Measurements from ENCODE around the gene FAM193A. TPM values are rescaled to one million over a fixed set of nuclear protein-coding genes. Genes with fewer than 3 reads are reported as not detected.

FAM193A gene
- total and polyA plus RNA-seq, 12 donors = 12.9 to 30.8 (median 23.1) TPM

DNA sequence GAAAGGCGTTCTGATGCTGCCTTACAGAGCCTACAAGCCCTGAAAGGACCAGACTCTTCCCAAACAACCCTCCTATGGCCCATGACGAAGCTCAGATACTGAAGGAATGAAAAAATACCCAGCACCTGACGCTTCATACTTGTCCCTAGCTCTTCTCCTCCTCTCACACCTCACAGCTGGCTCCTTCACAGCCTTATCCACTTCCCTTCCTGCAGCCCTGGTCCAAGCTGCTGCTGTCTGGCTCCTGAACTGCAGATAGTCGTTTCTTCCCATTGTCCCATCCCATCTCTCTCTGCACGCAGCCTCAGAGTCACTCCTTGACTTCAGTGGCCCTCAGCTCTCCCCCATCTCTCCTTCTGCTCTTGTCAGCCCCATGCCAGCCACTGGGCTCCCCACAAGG, 56.6 kb downstream of the FAM193A start:
- no peak for DNase-seq
- H3K27ac ChIP-seq = peak overlapping the region in 1 of 5 donors; percentile 18
- TF ChIP-seq POLR2A (IDR thresholded peaks at IDR 0.05) = no peak
- TF ChIP-seq, protein P1, sequence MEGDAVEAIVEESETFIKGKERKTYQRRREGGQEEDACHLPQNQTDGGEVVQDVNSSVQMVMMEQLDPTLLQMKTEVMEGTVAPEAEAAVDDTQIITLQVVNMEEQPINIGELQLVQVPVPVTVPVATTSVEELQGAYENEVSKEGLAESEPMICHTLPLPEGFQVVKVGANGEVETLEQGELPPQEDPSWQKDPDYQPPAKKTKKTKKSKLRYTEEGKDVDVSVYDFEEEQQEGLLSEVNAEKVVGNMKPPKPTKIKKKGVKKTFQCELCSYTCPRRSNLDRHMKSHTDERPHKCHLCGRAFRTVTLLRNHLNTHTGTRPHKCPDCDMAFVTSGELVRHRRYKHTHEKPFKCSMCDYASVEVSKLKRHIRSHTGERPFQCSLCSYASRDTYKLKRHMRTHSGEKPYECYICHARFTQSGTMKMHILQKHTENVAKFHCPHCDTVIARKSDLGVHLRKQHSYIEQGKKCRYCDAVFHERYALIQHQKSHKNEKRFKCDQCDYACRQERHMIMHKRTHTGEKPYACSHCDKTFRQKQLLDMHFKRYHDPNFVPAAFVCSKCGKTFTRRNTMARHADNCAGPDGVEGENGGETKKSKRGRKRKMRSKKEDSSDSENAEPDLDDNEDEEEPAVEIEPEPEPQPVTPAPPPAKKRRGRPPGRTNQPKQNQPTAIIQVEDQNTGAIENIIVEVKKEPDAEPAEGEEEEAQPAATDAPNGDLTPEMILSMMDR (IDR thresholded peaks at IDR 0.05) = no peak
- H3K9me3 ChIP-seq (replicated peaks in 1 of 3) = no peaks in the 10 kb centered on the region
- H3K36me3 ChIP-seq (replicated peaks in 1 of 2) = no peaks in the 10 kb centered on the region
- intact Hi-C loops (cut with DNase I) = no loop called here
- H3K27me3 ChIP-seq = no peaks in the 10 kb centered on the region
- H3K4me1 ChIP-seq (replicated peaks in 1 of 2) = peaks cover 33 to 70% of the 10 kb centered on the region in 2 donors
- H3K4me3 ChIP-seq = no peak overlapping the region
- WGBS, 4 donors = 70 to 77% (median 73%) methylated on average over 5 of the region's 5 CpGs

DNA sequence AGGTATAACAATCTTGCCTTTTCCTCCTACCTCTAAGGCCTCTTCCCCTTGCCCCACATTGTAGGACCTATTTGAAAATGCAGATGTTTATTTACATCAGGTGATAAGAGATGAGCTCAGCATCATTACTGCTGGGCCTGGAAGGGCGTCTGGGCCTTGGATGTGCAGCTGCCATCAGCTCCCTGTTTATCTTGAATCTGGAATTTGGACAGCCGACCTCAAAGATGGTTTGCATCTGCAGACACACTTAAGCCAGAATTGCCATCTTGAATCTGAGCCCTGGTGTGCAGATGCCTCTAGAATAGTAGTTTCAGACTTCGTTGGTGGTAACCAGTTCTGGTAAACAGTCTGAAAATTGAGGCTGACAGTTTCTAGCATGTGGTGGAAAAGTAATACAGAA, 59.0 kb downstream of the FAM193A start:
- DNase-seq = peak in 1 of 7 donors; percentile 30
- Histone ChIP-seq H3K27ac (peak overlapping the region in 1 of 5 donors; percentile 78), H3K36me3 (replicated peaks in 1 of 2) (no peaks in the 10 kb centered on the region), H3K4me1 (replicated peaks in 1 of 2) (peaks cover 40 to 73% of the 10 kb centered on the region in 2 donors), H3K9me3 (replicated peaks in 1 of 3) (no peaks in the 10 kb centered on the region), H3K4me3 (no peak overlapping the region), H3K27me3 (no peaks in the 10 kb centered on the region)
- 40 to 65% (median 57%) methylated on average over 3 of the region's 3 CpGs for WGBS, 4 donors
- intact Hi-C loops (cut with DNase I) = no loop called here
- TF ChIP-seq POLR2A (IDR thresholded peaks at IDR 0.05) = no peak
- TF ChIP-seq, protein P1 (IDR thresholded peaks at IDR 0.05) = no peak

DNA sequence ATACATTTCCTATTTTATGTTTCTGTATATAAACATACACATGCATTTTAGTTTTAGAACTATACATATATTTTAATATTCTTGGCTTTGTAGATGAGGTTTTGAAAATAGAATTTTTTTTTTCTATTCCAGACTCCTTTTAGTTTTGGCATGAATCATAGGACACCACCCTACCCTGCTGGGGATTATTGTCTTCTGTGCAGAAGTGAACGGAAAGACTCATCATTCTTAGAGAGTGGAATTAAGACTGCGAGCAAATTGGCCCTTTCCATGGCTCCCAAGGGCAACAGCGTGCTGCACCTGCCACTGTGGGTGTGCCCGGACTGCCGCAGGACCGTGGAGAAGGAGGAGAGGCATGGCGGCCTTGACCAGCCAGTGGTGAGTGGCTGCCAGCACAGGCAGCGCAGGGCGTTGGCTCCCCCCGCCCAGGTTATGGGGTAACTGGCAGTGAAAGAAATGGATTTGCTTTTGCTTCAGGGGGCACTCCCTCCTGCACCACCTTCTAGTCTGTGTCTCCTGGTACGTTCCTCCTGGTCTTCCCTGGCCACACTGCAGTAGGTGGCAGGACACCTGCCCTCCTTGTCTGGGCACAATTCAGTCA, 59.6 kb downstream of the FAM193A start:
- DNase-seq = peak in 5 of 7 donors; percentile 49 to 63 (median 61)
- intact Hi-C loops (cut with DNase I) = no loop called here
- Histone ChIP-seq H3K9me3 (replicated peaks in 1 of 3) (no peaks in the 10 kb centered on the region), H3K4me3 (no peak overlapping the region), H3K36me3 (replicated peaks in 1 of 2) (no peaks in the 10 kb centered on the region), H3K4me1 (replicated peaks in 1 of 2) (peaks cover 40 to 68% of the 10 kb centered on the region in 2 donors), H3K27me3 (no peaks in the 10 kb centered on the region), H3K27ac (peak overlapping the region in 3 of 5 donors; percentile 43 to 78 (median 63))
- WGBS, 4 donors = 49 to 57% (median 55%) methylated on average over 11 of the region's 11 CpGs
- TF ChIP-seq, protein P1 (IDR thresholded peaks at IDR 0.05) = peak in 2 of 6 experiments; percentile 2 to 6
- TF ChIP-seq POLR2A (IDR thresholded peaks at IDR 0.05) = no peak

DNA sequence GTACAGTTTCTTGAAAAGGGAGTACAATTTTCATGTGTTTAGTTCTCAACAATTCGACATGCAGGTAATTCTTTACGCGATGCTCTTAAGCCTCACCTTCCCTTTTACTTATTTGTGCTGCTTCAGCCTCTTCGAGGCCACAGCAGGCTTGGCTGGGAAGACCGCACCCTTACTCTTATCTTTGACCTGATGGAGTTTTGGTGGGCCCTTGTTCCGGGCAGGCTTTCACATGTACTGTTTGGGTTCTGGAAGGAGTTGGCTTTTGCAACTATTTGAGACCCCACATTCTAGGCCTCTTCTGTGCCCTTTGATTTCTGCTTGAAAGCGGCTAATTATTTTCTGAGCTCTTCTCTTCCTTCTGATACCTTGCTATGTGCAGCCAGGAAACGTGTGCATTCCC, 60.2 kb downstream of the FAM193A start:
- H3K27ac ChIP-seq = peak overlapping the region in 4 of 5 donors; percentile 43 to 78 (median 53)
- peaks cover 35 to 63% of the 10 kb centered on the region in 2 donors for H3K4me1 ChIP-seq (replicated peaks in 1 of 2)
- H3K36me3 ChIP-seq (replicated peaks in 1 of 2) = no peaks in the 10 kb centered on the region
- WGBS, 4 donors = 72 to 83% (median 80%) methylated on average over 8 of the region's 8 CpGs
- no peak for TF ChIP-seq POLR2A (IDR thresholded peaks at IDR 0.05)
- TF ChIP-seq, protein P1 (IDR thresholded peaks at IDR 0.05) = no peak
- no peak overlapping the region for H3K4me3 ChIP-seq
- intact Hi-C loops (cut with DNase I) = no loop called here
- DNase-seq = no peak
- no peaks in the 10 kb centered on the region for H3K9me3 ChIP-seq (replicated peaks in 1 of 3)
- H3K27me3 ChIP-seq = no peaks in the 10 kb centered on the region

Measured in adrenal gland (tissue), 12 donors.